Mononuclear cell (primary cell): Measurements from ENCODE around the gene EPN3. TPM values are rescaled to one million over a fixed set of nuclear protein-coding genes. Genes with fewer than 3 reads are reported as not detected.

Experiments used
- H3K27me3 ChIP-seq: 2 replicates; pipeline ENCODE4 v1.6.0; 2011; ENCODE audit warnings: low read length, control low read depth; ENCODE audit not compliant: insufficient read depth
- H3K4me1 ChIP-seq: 2 replicates; pipeline ENCODE4 v1.5.1; 2011; ENCODE audit warnings: mild to moderate bottlenecking, low read length, control low read depth; ENCODE audit not compliant: insufficient read depth
- H3K4me3 ChIP-seq: 2 replicates; pipeline ENCODE4 v1.5.1; 2011; ENCODE audit warnings: mild to moderate bottlenecking, low read length, moderate library complexity
- H3K9me3 ChIP-seq: 2 replicates; pipeline ENCODE4 v1.5.1; 2011; ENCODE audit warnings: low read depth, mild to moderate bottlenecking, control low read depth, low read length
- total RNA-seq: library from RNA; depleted of rRNA; stranded (reverse); fragments of >200 nt; gene quantifications from one replicate; pipeline ENCODE4 v1.2.3, GENCODE V29; 2012

The EPN3 gene
- total RNA-seq, 1 donor: not detected

- peaks cover 26% of the 10 kb centered on the region for H3K4me1 ChIP-seq
- H3K4me3 ChIP-seq: peak within 1 kb of the TSS; percentile 19
- peaks cover 59% of the 10 kb centered on the region for H3K27me3 ChIP-seq
- H3K9me3 ChIP-seq: no peaks in the 10 kb centered on the region
Observed at GRCh38 chr17:50560185-50560824, 27.8 kb downstream of the EPN3 start, which contains the start of gene CACNA1G. TSS of gene CACNA1G (plus strand) at chr17:50560715. CDS start at chr17:50561460, 745 bp downstream.

GRCh38 chr17:50560931-50561745 lies 28.6 kb downstream of the EPN3 start:
- Histone ChIP-seq H3K4me3 (no peak overlapping the region), H3K27me3 (peaks cover 66% of the 10 kb centered on the region), H3K9me3 (no peaks in the 10 kb centered on the region), H3K4me1 (peaks cover 26% of the 10 kb centered on the region)

- H3K9me3 ChIP-seq: no peaks in the 10 kb centered on the region
- no peak overlapping the region for H3K4me3 ChIP-seq
- peaks cover 26% of the 10 kb centered on the region for H3K4me1 ChIP-seq
- peaks cover 68% of the 10 kb centered on the region for H3K27me3 ChIP-seq
Observed at GRCh38 chr17:50561746-50562141, 29.2 kb downstream of the EPN3 start.

GRCh38 chr17:50562242-50563091 lies 29.9 kb downstream of the EPN3 start:
- Histone ChIP-seq H3K4me3 (no peak overlapping the region), H3K9me3 (no peaks in the 10 kb centered on the region), H3K4me1 (peaks cover 26% of the 10 kb centered on the region), H3K27me3 (peaks cover 65% of the 10 kb centered on the region)

- Histone ChIP-seq H3K9me3 (no peaks in the 10 kb centered on the region), H3K4me3 (no peak overlapping the region), H3K4me1 (peaks cover 26% of the 10 kb centered on the region), H3K27me3 (peaks cover 59% of the 10 kb centered on the region)
Observed at GRCh38 chr17:50563092-50563511, 30.6 kb downstream of the EPN3 start.

- Histone ChIP-seq H3K27me3 (peaks cover 41% of the 10 kb centered on the region), H3K4me1 (peaks cover 11% of the 10 kb centered on the region), H3K9me3 (no peaks in the 10 kb centered on the region), H3K4me3 (no peak overlapping the region)
Observed at GRCh38 chr17:50564916-50565315, 32.4 kb downstream of the EPN3 start.

- peaks cover 38% of the 10 kb centered on the region for H3K27me3 ChIP-seq
- H3K4me1 ChIP-seq: peaks cover 4% of the 10 kb centered on the region
- no peaks in the 10 kb centered on the region for H3K9me3 ChIP-seq
- no peak overlapping the region for H3K4me3 ChIP-seq
Observed at GRCh38 chr17:50565402-50566350, 33.1 kb downstream of the EPN3 start.

GRCh38 chr17:50566886-50567285 lies 34.4 kb downstream of the EPN3 start:
- Histone ChIP-seq H3K9me3 (no peaks in the 10 kb centered on the region), H3K4me1 (no peaks in the 10 kb centered on the region), H3K4me3 (no peak overlapping the region), H3K27me3 (peaks cover 34% of the 10 kb centered on the region)

- no peak overlapping the region for H3K4me3 ChIP-seq
- H3K27me3 ChIP-seq: peaks cover 18% of the 10 kb centered on the region
- H3K4me1 ChIP-seq: no peaks in the 10 kb centered on the region
- no peaks in the 10 kb centered on the region for H3K9me3 ChIP-seq
Observed at GRCh38 chr17:50568659-50569058, 36.1 kb downstream of the EPN3 start.

- Histone ChIP-seq H3K4me3 (no peak overlapping the region), H3K9me3 (no peaks in the 10 kb centered on the region), H3K4me1 (no peaks in the 10 kb centered on the region), H3K27me3 (peaks cover 11% of the 10 kb centered on the region)
Observed at GRCh38 chr17:50569592-50569991, 37.1 kb downstream of the EPN3 start.

GRCh38 chr17:50570032-50570431 lies 37.5 kb downstream of the EPN3 start:
- Histone ChIP-seq H3K27me3 (peaks cover 9% of the 10 kb centered on the region), H3K4me3 (no peak overlapping the region), H3K9me3 (no peaks in the 10 kb centered on the region), H3K4me1 (no peaks in the 10 kb centered on the region)

GRCh38 chr17:50570528-50570927 lies 38.0 kb downstream of the EPN3 start:
- Histone ChIP-seq H3K4me1 (no peaks in the 10 kb centered on the region), H3K4me3 (no peak overlapping the region), H3K27me3 (peaks cover 7% of the 10 kb centered on the region), H3K9me3 (no peaks in the 10 kb centered on the region)

- no peaks in the 10 kb centered on the region for H3K27me3 ChIP-seq
- no peak overlapping the region for H3K4me3 ChIP-seq
- no peaks in the 10 kb centered on the region for H3K9me3 ChIP-seq
- H3K4me1 ChIP-seq: no peaks in the 10 kb centered on the region
Observed at GRCh38 chr17:50571681-50572080, 39.1 kb downstream of the EPN3 start.

GRCh38 chr17:50572541-50572940 lies 40.0 kb downstream of the EPN3 start:
- no peaks in the 10 kb centered on the region for H3K27me3 ChIP-seq
- no peak overlapping the region for H3K4me3 ChIP-seq
- no peaks in the 10 kb centered on the region for H3K4me1 ChIP-seq
- no peaks in the 10 kb centered on the region for H3K9me3 ChIP-seq
